Keratinocyte (primary cell): Measurements from ENCODE around the gene SATB1. TPM values are rescaled to one million over a fixed set of nuclear protein-coding genes. Genes with fewer than 3 reads are reported as not detected.

ENCODE experiments used
- DNase-seq: peaks from one replicate; pipeline ENCODE4 v3.0.0-alpha.2; 2011; ENCODE audit warnings: low read depth, missing footprints, low spot score
- FAIRE-seq: peaks from 2 replicates; lab custom pipeline; 2011; peaks lifted over from hg19 to GRCh38; lab: Jason Lieb, UNC
- H2AFZ ChIP-seq: 2 replicates; pipeline ENCODE4 v1.6.0; 2012; ENCODE audit warnings: low read length, control low read depth, inconsistent platforms; ENCODE audit not compliant: control insufficient read depth
- H3K27ac ChIP-seq: 2 replicates; pipeline ENCODE4 v1.5.1; 2011; ENCODE audit warnings: low read length; ENCODE audit not compliant: control insufficient read depth, insufficient read depth
- H3K27me3 ChIP-seq: 3 replicates; pipeline ENCODE4 v1.6.0; 2011; ENCODE audit warnings: low read length; ENCODE audit not compliant: control insufficient read depth, insufficient read depth; ENCODE audit errors: extremely low read depth
- H3K36me3 ChIP-seq, 2 experiments: 2 replicates in 1 of 2; 3 replicates in 1 of 2; pipeline ENCODE4 v1.5.1; 2011; ENCODE audit warnings: low read length in 2 of 2, mild to moderate bottlenecking in 1 of 2; ENCODE audit not compliant: control insufficient read depth in 2 of 2, insufficient read depth in 2 of 2; ENCODE audit errors: extremely low read depth in 1 of 2
- H3K4me1 ChIP-seq: 3 replicates; pipeline ENCODE4 v1.5.1; 2011; ENCODE audit warnings: low read length; ENCODE audit not compliant: control insufficient read depth, insufficient read depth; ENCODE audit errors: extremely low read depth
- H3K4me2 ChIP-seq: 3 replicates; pipeline ENCODE4 v1.6.0; 2011; ENCODE audit warnings: low read depth, low read length; ENCODE audit not compliant: control insufficient read depth, insufficient read depth; ENCODE audit errors: extremely low read depth
- H3K4me3 ChIP-seq, 3 experiments: fragments of 200-600 bp in 1 of 3; sonication (generic) in 1 of 3; 2 replicates in 2 of 3; 3 replicates in 1 of 3; pipeline ENCODE4 v1.5.1; 2011 to 2016; ENCODE audit warnings: low read length in 3 of 3, mild to moderate bottlenecking in 3 of 3, control low read depth in 2 of 3, inconsistent platforms in 1 of 3, low read depth in 1 of 3, mixed read lengths in 1 of 3, mixed run types in 1 of 3, moderate library complexity in 1 of 3; ENCODE audit not compliant: control insufficient read depth in 2 of 3, insufficient read depth in 2 of 3; ENCODE audit errors: extremely low read depth in 1 of 3
- H3K79me2 ChIP-seq: 2 replicates; pipeline ENCODE4 v1.6.0; 2012; ENCODE audit warnings: low read length; ENCODE audit not compliant: control insufficient read depth, insufficient read depth
- H3K9ac ChIP-seq: 3 replicates; pipeline ENCODE4 v1.6.0; 2011; ENCODE audit warnings: low read length; ENCODE audit not compliant: control insufficient read depth, insufficient read depth; ENCODE audit errors: extremely low read depth
- H3K9me1 ChIP-seq: 3 replicates; pipeline ENCODE4 v1.6.0; 2011; ENCODE audit warnings: low read length; ENCODE audit not compliant: control insufficient read depth, insufficient read depth; ENCODE audit errors: extremely low read depth
- H3K9me3 ChIP-seq: 2 replicates; pipeline ENCODE4 v1.5.1; 2012; ENCODE audit warnings: low read depth, low read length; ENCODE audit not compliant: control insufficient read depth
- H4K20me1 ChIP-seq: 3 replicates; pipeline ENCODE4 v1.6.0; 2011; ENCODE audit warnings: low read length; ENCODE audit not compliant: control insufficient read depth, insufficient read depth; ENCODE audit errors: extremely low read depth
- CTCF ChIP-seq, 3 experiments: IDR thresholded peaks in 1 of 3; conservative IDR thresholded peaks in 1 of 3; optimal IDR thresholded peaks in 1 of 3; 2 replicates in 2 of 3; 3 replicates in 1 of 3; pipeline versions ENCODE3 to v1.5.1; 2011; ENCODE audit warnings: low read length in 3 of 3, mild to moderate bottlenecking in 3 of 3, moderate library complexity in 2 of 3, control low read depth in 1 of 3, inconsistent platforms in 1 of 3; ENCODE audit not compliant: insufficient read depth in 2 of 3; ENCODE audit errors: extremely low read depth in 1 of 3
- EZH2 ChIP-seq: IDR thresholded peaks from one replicate; pipeline ENCODE4 v1.6.1; 2012; ENCODE audit warnings: inconsistent platforms, mild to moderate bottlenecking, low read length, moderate library complexity
- dilution Hi-C: fragments of 300-500 bp; cut with MboI; formaldehyde crosslinking; loops from one replicate; pipeline ENCODE4 v1.7.0; 2020; ENCODE audit warnings: low sequenced_read_pairs; ENCODE audit not compliant: extremely low pct_ligation_motif_present
- polyA plus RNA-seq, 5 experiments: library from polyadenylated mRNA; depleted of rRNA in 3 of 5; stranded (reverse) in 3 of 5; stranded (forward) in 1 of 5; unstranded in 1 of 5; fragments of >200 nt; gene quantifications; 1 replicate in 1 of 5; 2 replicates in 3 of 5; 3 replicates in 1 of 5; pipeline versions ENCODE4 v1.2.1 to v1.2.3, GENCODE V29; 2011 to 2012; ENCODE audit warnings: missing spikeins in 2 of 5, low read depth in 1 of 5, low replicate concordance in 1 of 5

The SATB1 gene
- polyA plus RNA-seq, 1 donor (not counting 4 experiments of a cell fraction or from before 2014, with no cell fraction given), result 7.8 TPM

GRCh38 chr3:18411541-18411940 lies 13.6 kb downstream of the SATB1 start:
- no peaks in the 10 kb centered on the region for H3K36me3 ChIP-seq
- H2AFZ ChIP-seq, result no peak overlapping the region
- H3K27ac ChIP-seq, result no peak overlapping the region
- H3K4me1 ChIP-seq, result no peaks in the 10 kb centered on the region
- H3K4me3 ChIP-seq, result no peak overlapping the region
- TF ChIP-seq CTCF (optimal IDR thresholded peaks at IDR 0.05 in 1 of 3, IDR thresholded peaks at IDR 0.05 in 1 of 3, conservative IDR thresholded peaks at IDR 0.05 in 1 of 3; ENCODE audit: extremely low read depth in 1 of 3, insufficient read depth in 2 of 3, low read length in 3 of 3) (no peak), EZH2 (no peak)
- no peaks in the 10 kb centered on the region for H3K9me3 ChIP-seq
- FAIRE-seq (no peak), DNase-seq (no peak)
- H3K9ac ChIP-seq, result no peak overlapping the region
- H3K9me1 ChIP-seq, result no peaks in the 10 kb centered on the region
- H4K20me1 ChIP-seq, result no peaks in the 10 kb centered on the region
- no peaks in the 10 kb centered on the region for H3K79me2 ChIP-seq
- H3K27me3 ChIP-seq, result no peaks in the 10 kb centered on the region
- dilution Hi-C loops, result no loop called here
- no peak overlapping the region for H3K4me2 ChIP-seq

GRCh38 chr3:18410205-18410604 lies 14.9 kb downstream of the SATB1 start:
- no peak for FAIRE-seq
- no peaks in the 10 kb centered on the region for H3K36me3 ChIP-seq
- no peaks in the 10 kb centered on the region for H3K79me2 ChIP-seq
- H3K4me1 ChIP-seq, result no peaks in the 10 kb centered on the region
- DNase-seq, result no peak
- no peak overlapping the region for H3K27ac ChIP-seq
- H3K9me3 ChIP-seq, result no peaks in the 10 kb centered on the region
- H3K27me3 ChIP-seq, result no peaks in the 10 kb centered on the region
- no peak overlapping the region for H3K4me2 ChIP-seq
- no peak for TF ChIP-seq CTCF (optimal IDR thresholded peaks at IDR 0.05 in 1 of 3, IDR thresholded peaks at IDR 0.05 in 1 of 3, conservative IDR thresholded peaks at IDR 0.05 in 1 of 3; ENCODE audit: extremely low read depth in 1 of 3, insufficient read depth in 2 of 3, low read length in 3 of 3)
- no peak for TF ChIP-seq EZH2
- H2AFZ ChIP-seq, result no peak overlapping the region
- H3K9me1 ChIP-seq, result no peaks in the 10 kb centered on the region
- dilution Hi-C loops, result no loop called here
- no peak overlapping the region for H3K9ac ChIP-seq
- no peaks in the 10 kb centered on the region for H4K20me1 ChIP-seq
- no peak overlapping the region for H3K4me3 ChIP-seq
